Measurements from ENCODE around the gene COL25A1. TPM values are rescaled to one million over a fixed set of nuclear protein-coding genes. Genes with fewer than 3 reads are reported as not detected.

COL25A1 gene
- total RNA-seq, 1 experiment from 2014 or later: 4.2 TPM

DNA sequence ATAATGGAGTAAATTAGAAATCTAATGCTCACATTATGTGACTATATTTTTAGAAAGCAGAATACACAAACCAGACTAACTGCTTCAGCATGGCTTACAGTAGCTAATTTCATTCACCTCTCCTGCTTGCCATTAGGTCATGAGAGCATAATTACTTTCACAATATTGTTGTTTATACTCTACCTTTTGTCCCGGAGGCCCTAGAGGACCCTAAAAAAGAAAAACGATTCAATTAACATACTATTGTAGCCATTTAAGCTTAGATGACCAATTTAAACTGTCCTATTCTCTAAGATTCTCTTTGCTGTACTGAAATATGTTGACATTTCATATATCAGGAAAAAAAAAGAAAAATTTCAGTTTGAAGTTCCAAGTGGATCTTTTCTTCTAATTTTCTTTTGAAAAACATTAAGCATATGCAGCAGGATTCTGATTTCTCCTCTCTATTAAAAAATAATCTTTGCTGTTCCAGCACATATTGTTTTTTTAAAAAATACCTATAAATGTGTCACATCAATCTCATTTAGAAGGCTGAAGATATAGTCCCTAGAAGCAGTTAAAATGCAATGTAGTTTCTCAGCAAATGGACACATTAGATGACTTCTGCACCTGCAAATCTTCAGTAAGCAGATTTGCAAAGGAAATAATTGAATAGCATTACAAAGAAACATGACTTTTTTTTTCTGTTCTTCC is 381.9 kb downstream of the COL25A1 start:
- Histone ChIP-seq H3K79me2 (ENCODE audit: insufficient read depth, low read length) (no peaks in the 10 kb centered on the region), H4K91ac (ENCODE audit: insufficient read length, low read depth, low read length) (no peak overlapping the region), H3K23me2 (ENCODE audit: insufficient read length, low read depth, low read length, poor library complexity, severe bottlenecking) (no peaks in the 10 kb centered on the region), H2BK120ac (ENCODE audit: low read depth, low read length, poor library complexity, severe bottlenecking) (no peak overlapping the region), H3K79me1 (ENCODE audit: insufficient read depth, low read depth, low read length, poor library complexity, severe bottlenecking) (no peaks in the 10 kb centered on the region), H3K14ac (ENCODE audit: insufficient read depth, low read length) (no peak overlapping the region), H3K27ac (ENCODE audit: insufficient read length, low read depth, low read length) (no peak overlapping the region), H3K9ac (ENCODE audit: extremely low read depth, insufficient read length, low read length) (no peak overlapping the region), H2BK15ac (ENCODE audit: low read depth, low read length) (no peak overlapping the region), H2AK5ac (ENCODE audit: insufficient read length, low read length) (no peak overlapping the region), H2AFZ (ENCODE audit: low read length) (no peak overlapping the region), H2BK12ac (ENCODE audit: insufficient read length, low read depth, low read length) (no peak overlapping the region), H3K4me1 (ENCODE audit: insufficient read depth, low read length) (no peaks in the 10 kb centered on the region; the same call in 1 of the 2 replicates), H3T11ph (ENCODE audit: low read length) (no peak overlapping the region), H3K4me2 (ENCODE audit: insufficient read depth, insufficient read length, low read length) (no peak overlapping the region), H3K18ac (ENCODE audit: insufficient read length, low read depth, low read length) (no peak overlapping the region), H3K4ac (ENCODE audit: low read depth, low read length) (no peak overlapping the region), H2BK20ac (ENCODE audit: low read depth, low read length, poor library complexity, severe bottlenecking) (no peak overlapping the region), H4K20me1 (ENCODE audit: control insufficient read depth, insufficient read depth, insufficient read length) (no peaks in the 10 kb centered on the region), H4K5ac (ENCODE audit: insufficient read length, low read depth, low read length) (no peak overlapping the region), H3K56ac (ENCODE audit: insufficient read length, low read depth, low read length) (no peak overlapping the region), H3K23ac (ENCODE audit: insufficient read length, low read depth, low read length) (no peak overlapping the region), H2BK5ac (ENCODE audit: insufficient read length, low read length) (no peak overlapping the region), H3K9me3 (ENCODE audit: control insufficient read depth, low read depth, low read length) (no peaks in the 10 kb centered on the region), H4K8ac (replicated peaks; ENCODE audit: insufficient read length, low read depth, low read length) (no peak overlapping the region), H3K27me3 (ENCODE audit: insufficient read depth, low read length) (no peaks in the 10 kb centered on the region)
- no peak for DNase-seq
- TF ChIP-seq, protein P1, sequence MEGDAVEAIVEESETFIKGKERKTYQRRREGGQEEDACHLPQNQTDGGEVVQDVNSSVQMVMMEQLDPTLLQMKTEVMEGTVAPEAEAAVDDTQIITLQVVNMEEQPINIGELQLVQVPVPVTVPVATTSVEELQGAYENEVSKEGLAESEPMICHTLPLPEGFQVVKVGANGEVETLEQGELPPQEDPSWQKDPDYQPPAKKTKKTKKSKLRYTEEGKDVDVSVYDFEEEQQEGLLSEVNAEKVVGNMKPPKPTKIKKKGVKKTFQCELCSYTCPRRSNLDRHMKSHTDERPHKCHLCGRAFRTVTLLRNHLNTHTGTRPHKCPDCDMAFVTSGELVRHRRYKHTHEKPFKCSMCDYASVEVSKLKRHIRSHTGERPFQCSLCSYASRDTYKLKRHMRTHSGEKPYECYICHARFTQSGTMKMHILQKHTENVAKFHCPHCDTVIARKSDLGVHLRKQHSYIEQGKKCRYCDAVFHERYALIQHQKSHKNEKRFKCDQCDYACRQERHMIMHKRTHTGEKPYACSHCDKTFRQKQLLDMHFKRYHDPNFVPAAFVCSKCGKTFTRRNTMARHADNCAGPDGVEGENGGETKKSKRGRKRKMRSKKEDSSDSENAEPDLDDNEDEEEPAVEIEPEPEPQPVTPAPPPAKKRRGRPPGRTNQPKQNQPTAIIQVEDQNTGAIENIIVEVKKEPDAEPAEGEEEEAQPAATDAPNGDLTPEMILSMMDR (conservative IDR thresholded peaks at IDR 0.05): no peak
- H3K36me3 Mint-ChIP-seq (ENCODE audit: insufficient read depth in 1 of 3, low read depth in 3 of 3): no peaks in the 10 kb centered on the region
- H3K4me3 Mint-ChIP-seq: no peak overlapping the region
- H3K27ac Mint-ChIP-seq: no peak overlapping the region
- peaks cover 13 to 16% of the 10 kb centered on the region in 2 experiments for H3K4me1 Mint-ChIP-seq
- no peaks in the 10 kb centered on the region for H3K27me3 Mint-ChIP-seq (ENCODE audit: low read depth)
- H3K9me3 Mint-ChIP-seq: no peaks in the 10 kb centered on the region
- WGBS (ENCODE audit: extremely low coverage, insufficient read length, low lambda C conversion rate): no CpG with 5 or more reads among the region's 2 CpGs
